ENCODE results near the gene CMTM2.

DNA sequence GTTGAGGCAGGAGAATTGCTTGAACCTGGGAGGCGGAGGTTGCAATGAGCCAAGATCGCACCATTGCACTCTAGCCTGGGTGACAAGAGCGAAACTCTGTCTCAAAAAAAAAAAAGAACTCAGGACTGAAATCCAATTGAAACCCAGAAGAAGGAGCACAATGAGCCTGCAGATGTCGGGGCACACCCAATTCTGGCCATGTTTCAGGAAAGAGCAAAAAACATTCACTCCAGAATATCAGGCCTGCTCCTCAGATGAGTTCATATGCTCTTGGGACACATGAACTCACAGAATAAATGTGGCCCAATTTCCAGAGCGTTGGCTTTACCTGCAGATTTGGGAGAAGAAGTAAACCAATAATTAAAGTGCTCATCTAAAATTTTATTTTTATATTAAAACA, 3.0 kb upstream of the CMTM2 start:
- TF ChIP-seq, protein P1, sequence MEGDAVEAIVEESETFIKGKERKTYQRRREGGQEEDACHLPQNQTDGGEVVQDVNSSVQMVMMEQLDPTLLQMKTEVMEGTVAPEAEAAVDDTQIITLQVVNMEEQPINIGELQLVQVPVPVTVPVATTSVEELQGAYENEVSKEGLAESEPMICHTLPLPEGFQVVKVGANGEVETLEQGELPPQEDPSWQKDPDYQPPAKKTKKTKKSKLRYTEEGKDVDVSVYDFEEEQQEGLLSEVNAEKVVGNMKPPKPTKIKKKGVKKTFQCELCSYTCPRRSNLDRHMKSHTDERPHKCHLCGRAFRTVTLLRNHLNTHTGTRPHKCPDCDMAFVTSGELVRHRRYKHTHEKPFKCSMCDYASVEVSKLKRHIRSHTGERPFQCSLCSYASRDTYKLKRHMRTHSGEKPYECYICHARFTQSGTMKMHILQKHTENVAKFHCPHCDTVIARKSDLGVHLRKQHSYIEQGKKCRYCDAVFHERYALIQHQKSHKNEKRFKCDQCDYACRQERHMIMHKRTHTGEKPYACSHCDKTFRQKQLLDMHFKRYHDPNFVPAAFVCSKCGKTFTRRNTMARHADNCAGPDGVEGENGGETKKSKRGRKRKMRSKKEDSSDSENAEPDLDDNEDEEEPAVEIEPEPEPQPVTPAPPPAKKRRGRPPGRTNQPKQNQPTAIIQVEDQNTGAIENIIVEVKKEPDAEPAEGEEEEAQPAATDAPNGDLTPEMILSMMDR (IDR thresholded peaks at IDR 0.05): no peak
- TF ChIP-seq POLR2A (IDR thresholded peaks at IDR 0.05): no peak
